T-helper 1 cell treated with Interleukin-12 subunit alpha and Interleukin-12 subunit beta and Interleukin-4 antibody, amounts not matched to agents 30 ng/mL and 1 ng/mL, for 36 hours (primary cell): ENCODE measurements around the gene PMF1. TPM values are rescaled to one million over a fixed set of nuclear protein-coding genes. Genes with fewer than 3 reads are reported as not detected.

Experiments
- total RNA-seq: library from RNA; stranded (reverse); gene quantifications from 2 replicates; pipeline ENCODE4 v1.2.3, GENCODE V29; 2022

The PMF1 gene
- total RNA-seq, 1 donor from 2014 or later: 87.8 TPM

Other genes starting within 250 kb of the PMF1 start
- gene ARHGEF2, start 234.5 kb upstream of the PMF1 start, total RNA-seq: 181 and 188 TPM in 2 replicates
- gene SSR2, start 192.1 kb upstream of the PMF1 start, total RNA-seq: 278 and 281 TPM in 2 replicates
- gene UBQLN4, start 159.2 kb upstream of the PMF1 start, total RNA-seq: 39.0 and 40.6 TPM in 2 replicates
- 62.0 and 62.1 TPM in 2 replicates for gene LAMTOR2, start 158.2 kb upstream of the PMF1 start, total RNA-seq
- 0.56 TPM in 1 of 2 replicates, not detected in the other for gene RAB25, start 151.8 kb upstream of the PMF1 start, total RNA-seq
- gene MEX3A, start 130.5 kb upstream of the PMF1 start, total RNA-seq: 0.07 TPM in 1 of 2 replicates, not detected in the other
- gene LMNA, start 98.3 kb upstream of the PMF1 start, total RNA-seq: 32.7 and 33.3 TPM in 2 replicates
- gene SEMA4A, start 59.4 kb upstream of the PMF1 start, total RNA-seq: 4.6 and 5.1 TPM in 2 replicates
- gene SLC25A44, start 18.9 kb upstream of the PMF1 start, total RNA-seq: 41.9 and 46.5 TPM in 2 replicates
- 1.6 and 1.9 TPM in 2 replicates for gene BGLAP, start 29.2 kb downstream of the PMF1 start, total RNA-seq
- 5.7 and 8.3 TPM in 2 replicates for gene PAQR6, start 35.0 kb downstream of the PMF1 start, total RNA-seq
- 70.6 and 71.5 TPM in 2 replicates for gene SMG5, start 69.8 kb downstream of the PMF1 start, total RNA-seq
- gene TMEM79, start 71.3 kb downstream of the PMF1 start, total RNA-seq: 8.4 and 8.5 TPM in 2 replicates
- gene GLMP, start 82.7 kb downstream of the PMF1 start, total RNA-seq: 37.5 and 45.2 TPM in 2 replicates
- not detected in 2 replicates for gene VHLL, start 86.3 kb downstream of the PMF1 start, total RNA-seq
- gene CCT3, start 125.3 kb downstream of the PMF1 start, total RNA-seq: 288 and 298 TPM in 2 replicates
- 0.59 TPM in 1 of 2 replicates, not detected in the other for gene TSACC, start 125.5 kb downstream of the PMF1 start, total RNA-seq
- gene RHBG, start 156.2 kb downstream of the PMF1 start, total RNA-seq: not detected in 2 replicates